OCI-M1 (cell line): ENCODE data around the gene ICAM5.
"Not testable (repeated sequence)": the region's sequence is repeated elsewhere in the genome, so short reads cannot be mapped to it uniquely, and the experiment has no call there.

ENCODE experiments used
- DNase-seq: peaks from one replicate; lab custom pipeline; 2025; lab: John Stamatoyannopoulos, UW

Gene ICAM5

GRCh38 chr19:10289836-10290356, at the start of gene ICAM5:
TSS of gene ICAM5 (plus strand) at chr19:10289952. CDS start at chr19:10290044, 92 bp downstream.
- DNase-seq: peak; percentile 97

DNA sequence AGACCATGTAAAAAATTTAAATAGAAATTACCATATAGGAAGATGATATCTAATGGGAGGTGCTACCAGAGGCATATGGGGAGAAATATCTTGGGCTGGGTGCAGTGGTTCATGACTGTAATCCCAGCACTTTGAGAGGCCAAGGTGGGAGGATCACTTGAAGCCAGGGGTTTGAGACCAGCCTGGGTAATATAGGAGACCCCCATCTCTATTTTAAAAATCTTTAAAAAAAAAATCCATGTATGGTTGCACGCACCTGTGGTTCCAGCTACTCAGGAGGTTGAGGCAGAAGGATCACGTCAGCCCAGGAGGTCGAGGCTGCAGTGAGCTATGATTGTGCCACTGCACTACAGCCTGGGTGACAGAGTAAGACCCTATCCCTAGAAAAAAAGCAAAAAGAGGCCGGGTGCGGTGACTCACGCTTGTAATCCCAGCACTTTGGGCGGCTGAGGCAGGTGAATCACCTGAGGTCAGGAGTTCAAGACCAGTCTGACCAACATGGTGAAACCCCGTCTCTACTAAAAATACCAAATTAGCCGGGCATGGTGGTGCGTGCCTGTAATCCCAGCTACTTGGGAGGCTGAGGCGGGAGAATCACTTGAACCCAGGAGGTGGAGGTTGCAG, 47.8 kb upstream of the ICAM5 start:
- DNase-seq: not testable (repeated sequence)

DNA sequence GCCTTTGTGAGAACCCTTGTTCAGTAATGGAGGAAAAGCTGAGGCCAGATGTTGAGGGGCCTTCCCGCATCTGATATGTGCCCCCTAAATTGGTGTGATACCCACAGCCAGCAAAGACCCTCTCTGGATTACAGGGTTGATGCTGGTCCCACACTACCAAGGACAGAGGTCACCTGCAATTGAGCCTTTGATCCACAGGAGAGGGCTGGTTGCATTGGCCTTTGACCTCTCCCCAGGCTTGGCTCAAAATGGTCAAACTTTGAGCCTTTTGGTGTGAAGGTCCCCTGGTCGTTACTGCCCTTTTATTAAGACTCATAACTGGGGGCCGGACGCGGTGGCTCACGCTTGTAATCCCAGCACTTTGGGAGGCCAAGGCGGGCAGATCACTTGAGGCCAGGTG, 46.1 kb upstream of the ICAM5 start:
- no peak for DNase-seq

- DNase-seq: no peak
These were observed 44.4 kb upstream of the ICAM5 start for GRCh38 chr19:10245189-10245939.

DNA sequence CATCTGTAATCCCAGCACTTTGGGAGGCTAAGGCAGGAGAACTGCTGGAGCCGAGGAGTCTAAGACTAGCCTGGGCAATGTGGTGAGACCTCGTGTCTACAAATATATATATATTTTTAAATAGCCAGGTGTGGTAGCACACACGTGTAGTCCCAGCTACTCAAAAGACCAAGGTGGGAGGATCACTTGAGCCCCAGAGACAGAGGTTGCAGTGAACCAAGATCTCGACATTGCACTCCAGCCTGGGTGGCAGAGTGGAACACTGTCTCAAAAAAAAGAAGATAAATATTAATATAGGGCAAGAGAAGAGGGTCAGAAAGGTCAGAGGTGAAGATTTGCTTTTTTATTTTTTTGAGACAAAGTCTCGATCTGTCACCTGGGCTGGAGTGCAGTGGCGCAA, 43.2 kb upstream of the ICAM5 start:
- DNase-seq: no peak

DNA sequence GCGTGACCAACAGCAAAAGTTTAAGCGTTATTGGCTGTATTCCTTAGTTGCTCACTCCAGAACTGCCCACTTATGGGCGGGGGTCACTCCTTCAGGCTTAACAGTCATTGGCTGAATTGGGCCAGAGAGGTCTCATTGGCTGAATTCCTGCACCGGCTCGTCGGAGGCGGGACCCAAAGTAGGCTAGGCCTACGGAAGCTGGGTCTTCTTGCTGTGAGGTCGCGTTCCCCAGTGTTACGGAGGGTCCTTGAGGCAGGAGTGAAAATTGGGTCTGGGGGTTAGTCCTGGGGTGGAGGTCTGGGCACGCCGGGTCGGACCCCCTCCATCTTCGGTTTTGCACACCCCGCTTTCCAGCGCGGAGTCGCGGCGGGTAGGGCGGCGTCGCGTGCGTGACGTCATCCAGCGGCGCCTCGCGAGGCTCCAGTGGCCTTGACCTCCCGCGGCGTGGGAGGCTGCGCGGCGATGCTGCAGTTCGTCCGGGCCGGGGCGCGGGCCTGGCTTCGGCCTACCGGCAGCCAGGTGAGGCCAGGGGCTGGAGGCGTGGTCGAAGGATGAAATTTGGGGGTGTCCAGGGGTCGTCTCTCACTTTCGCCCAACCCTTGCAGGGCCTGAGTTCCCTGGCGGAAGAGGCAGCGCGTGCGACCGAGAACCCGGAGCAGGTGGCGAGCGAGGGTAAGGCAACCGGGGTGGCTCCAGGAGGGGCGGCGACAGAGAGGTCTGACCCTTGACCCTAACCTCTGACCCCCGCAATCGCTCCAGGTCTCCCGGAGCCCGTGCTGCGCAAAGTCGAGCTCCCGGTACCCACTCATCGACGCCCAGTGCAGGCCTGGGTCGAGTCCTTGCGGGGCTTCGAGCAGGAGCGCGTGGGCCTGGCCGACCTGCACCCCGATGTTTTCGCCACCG, 37.7 kb upstream of the ICAM5 start, which contains the start of gene MRPL4:
Gene MRPL4 (plus strand): TSS at position 423 of the 903 bp plus-strand sequence. CDS start 40 bp downstream, at position 463.
- DNase-seq: peak; percentile 100

DNA sequence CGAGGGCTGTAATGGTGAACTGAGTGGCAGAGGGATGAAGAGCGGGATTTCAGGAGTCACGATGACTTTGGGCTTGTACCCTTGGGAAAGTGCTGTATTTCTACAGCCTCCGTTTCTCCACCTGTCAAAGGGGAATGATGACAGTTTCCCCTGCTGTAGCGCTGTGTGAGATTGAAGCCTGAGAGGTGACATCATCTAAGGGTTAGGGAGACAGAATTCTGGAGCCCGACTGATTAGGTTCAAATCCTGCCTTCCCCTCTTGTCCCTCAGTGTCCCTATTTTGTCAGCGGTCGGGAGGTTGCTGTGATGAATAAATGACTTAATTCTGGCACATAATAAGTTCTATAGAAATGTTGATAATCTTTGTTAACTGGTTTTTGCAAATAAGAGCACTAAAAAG, 37.0 kb upstream of the ICAM5 start:
- no peak for DNase-seq

DNA sequence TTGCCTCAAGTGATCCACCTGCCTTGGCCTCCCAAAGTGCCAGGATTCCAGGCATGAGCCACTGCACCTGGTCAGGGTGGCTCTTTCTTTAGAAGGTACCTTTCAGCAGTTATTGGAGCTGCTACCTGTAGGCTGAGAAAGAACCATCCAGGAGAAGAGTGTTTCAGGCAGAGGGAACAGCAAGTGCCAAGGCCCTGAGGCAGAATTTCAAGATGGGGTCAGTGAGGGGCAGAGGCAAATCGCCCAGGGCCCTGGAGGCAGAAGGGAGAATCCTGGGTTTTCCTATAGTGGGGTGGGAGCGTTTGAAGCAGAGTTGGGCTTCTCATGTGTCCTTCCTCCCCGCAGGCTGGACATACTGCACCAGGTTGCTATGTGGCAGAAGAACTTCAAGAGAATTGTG, 35.5 kb upstream of the ICAM5 start:
- DNase-seq: no peak

GRCh38 chr19:10255358-10255757, 34.4 kb upstream of the ICAM5 start:
- DNase-seq: no peak

DNA sequence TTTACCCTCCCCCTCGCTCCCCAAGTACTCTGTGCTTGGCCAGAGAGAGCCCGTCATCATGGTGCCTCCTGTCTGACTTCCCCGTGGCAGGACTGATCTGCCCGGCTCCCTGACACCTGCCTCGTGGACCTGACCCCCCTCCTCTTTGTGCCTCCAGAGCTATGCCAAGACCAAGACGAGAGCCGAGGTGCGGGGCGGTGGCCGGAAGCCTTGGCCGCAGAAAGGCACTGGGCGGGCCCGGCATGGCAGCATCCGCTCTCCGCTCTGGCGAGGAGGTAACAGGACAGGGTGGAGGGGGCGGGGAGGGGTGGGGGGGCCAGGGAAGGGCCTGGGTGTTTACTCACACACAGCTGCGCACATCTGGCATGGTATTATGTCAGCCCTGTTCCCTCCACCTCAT, 33.2 kb upstream of the ICAM5 start:
- no peak for DNase-seq

- no peak for DNase-seq
These were observed 32.7 kb upstream of the ICAM5 start for GRCh38 chr19:10256970-10257615.

DNA sequence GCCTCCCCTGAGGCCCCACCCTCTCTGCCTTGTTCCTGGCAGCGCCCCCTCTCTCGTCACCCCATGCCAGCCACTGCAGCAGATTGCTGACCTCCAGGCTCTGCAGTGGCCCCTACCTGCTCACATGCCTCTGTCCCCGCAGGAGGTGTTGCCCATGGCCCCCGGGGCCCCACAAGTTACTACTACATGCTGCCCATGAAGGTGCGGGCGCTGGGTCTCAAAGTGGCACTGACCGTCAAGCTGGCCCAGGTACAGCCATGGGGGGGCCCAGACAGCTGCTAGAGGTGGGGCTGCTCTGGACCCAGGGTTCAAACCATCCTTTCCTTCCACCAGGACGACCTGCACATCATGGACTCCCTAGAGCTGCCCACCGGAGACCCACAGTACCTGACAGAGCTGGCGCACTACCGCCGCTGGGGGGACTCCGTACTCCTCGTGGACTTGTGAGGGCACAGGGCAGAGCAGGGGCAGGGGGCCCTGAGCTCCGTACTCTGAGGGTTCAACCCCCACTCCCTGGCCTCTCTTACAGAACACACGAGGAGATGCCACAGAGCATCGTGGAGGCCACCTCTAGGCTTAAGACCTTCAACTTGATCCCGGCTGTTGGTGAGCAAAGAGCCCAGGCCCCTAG, 31.6 kb upstream of the ICAM5 start:
- no peak for DNase-seq

DNA sequence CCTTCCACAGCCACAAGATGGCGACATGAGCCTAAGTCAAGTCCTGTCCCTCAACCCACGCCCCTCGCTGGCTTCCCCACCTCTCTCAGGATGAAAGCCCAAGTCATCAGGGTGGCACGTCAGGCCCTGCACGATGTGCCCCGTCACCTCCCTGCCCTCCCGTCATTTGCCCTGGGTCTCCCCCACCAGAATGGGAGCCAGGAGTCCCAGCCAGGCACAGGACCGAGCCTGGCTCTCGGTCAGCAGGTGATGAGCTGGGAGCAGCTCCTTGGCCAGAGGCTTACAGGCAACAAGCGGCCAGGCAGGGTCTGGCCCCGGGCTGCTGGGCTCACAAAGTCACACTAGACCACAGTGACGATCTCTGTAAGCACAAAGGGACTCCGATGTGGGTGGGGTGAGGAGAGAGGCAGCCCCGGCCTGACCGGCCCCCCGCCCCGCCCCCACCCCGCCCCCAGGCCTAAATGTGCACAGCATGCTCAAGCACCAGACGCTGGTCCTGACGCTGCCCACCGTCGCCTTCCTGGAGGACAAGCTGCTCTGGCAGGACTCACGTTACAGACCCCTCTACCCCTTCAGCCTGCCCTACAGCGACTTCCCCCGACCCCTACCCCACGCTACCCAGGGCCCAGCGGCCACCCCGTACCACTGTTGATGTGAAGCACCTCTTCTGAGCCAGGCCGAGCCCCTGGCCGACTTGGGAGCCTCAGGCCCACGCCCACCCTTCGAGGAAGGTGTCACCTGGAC, 30.4 kb upstream of the ICAM5 start:
- DNase-seq: peak; percentile 98

DNA sequence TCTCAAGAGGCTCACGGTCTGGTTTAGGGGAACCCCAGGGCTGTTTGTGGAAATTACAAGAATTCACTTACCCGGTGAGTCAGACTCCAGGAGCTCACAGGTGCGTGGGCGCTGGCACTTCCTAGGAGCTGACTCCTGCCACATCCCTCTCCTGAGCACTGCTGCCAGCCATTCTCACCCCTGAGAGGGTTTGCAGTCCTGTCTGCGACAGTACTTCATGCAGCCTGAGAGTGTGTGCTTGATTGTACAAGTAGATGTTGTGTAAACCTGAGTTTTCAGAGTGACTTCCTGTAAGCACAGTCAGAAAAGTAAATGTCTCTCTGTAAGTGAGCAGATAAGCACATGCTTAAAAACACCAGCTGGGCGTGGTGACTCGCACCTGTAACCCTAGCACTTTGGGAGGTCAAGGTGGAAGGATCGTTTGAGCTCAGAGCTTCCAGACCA, 29.6 kb upstream of the ICAM5 start:
- DNase-seq: no peak

GRCh38 chr19:10262771-10263170, 27.0 kb upstream of the ICAM5 start:
- no peak for DNase-seq

- DNase-seq: peak; percentile 84
These were observed 23.0 kb upstream of the ICAM5 start for GRCh38 chr19:10266706-10267105.

- DNase-seq: no peak
These were observed 21.7 kb upstream of the ICAM5 start for GRCh38 chr19:10268071-10268470.

GRCh38 chr19:10269333-10270179, 20.2 kb upstream of the ICAM5 start:
- DNase-seq: peak; percentile 98

DNA sequence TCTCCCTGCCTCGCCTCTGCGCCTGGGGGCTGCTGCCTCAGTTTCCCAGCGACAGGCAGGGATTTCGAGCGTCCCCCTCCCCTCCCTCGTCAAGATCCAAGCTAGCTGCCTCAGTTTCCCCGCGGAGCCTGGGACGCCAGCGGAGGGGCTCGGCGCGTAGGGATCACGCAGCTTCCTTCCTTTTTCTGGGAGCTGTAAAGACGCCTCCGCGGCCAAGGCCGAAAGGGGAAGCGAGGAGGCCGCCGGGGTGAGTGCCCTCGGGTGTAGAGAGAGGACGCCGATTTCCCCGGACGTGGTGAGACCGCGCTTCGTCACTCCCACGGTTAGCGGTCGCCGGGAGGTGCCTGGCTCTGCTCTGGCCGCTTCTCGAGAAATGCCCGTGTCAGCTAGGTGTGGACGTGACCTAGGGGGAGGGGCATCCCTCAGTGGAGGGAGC, 19.6 kb upstream of the ICAM5 start:
- peak; percentile 95 for DNase-seq
